T-cell (primary cell): Measurements from ENCODE around the gene ERC2. TPM values are rescaled to one million over a fixed set of nuclear protein-coding genes. Genes with fewer than 3 reads are reported as not detected.

Experiments
- ATAC-seq, 4 experiments: fragments of 200-7000 bp in 3 of 4; fragments of 150-1000 bp in 1 of 4; cut with Tn5 transposase; replicated peaks in 1 of 4; 1 replicate in 3 of 4; 2 replicates in 1 of 4; pipeline ENCODE4 v1.10.0; 2021; ENCODE audit warnings: moderate library complexity in 3 of 4, mild to moderate bottlenecking in 2 of 4, moderate number of reproducible peaks in 1 of 4
- CTCF ChIA-PET, 2 donors: fragments of 300-600 bp; sonication (Branson Sonifier 250); formaldehyde crosslinking; loops; one replicate each; lab custom pipeline; 2022; ENCODE audit warnings: antibody characterized with exemption in 2 of 2; lab: Charles Lee
- POLR2A ChIA-PET, 2 donors: fragments of 300-600 bp; sonication (Branson Sonifier 250); formaldehyde crosslinking; loops; one replicate each; lab custom pipeline; 2022; ENCODE audit warnings: antibody characterized with exemption in 2 of 2; lab: Charles Lee
- DNase-seq, 35 experiments: peaks; one replicate each; pipeline versions ENCODE4 v3.0.0 to v3.0.0-alpha.2; 2013 to 2023
- H3K27ac ChIP-seq: one replicate; pipeline ENCODE4 v1.5.1; 2013; ENCODE audit warnings: low read length
- H3K27me3 ChIP-seq, 2 experiments: replicated peaks in 1 of 2; 1 replicate in 1 of 2; 2 replicates in 1 of 2; pipeline versions ENCODE4 v1.6.1 to v1.7.0; 2013; ENCODE audit warnings: low read length in 1 of 2, mixed read lengths in 1 of 2; ENCODE audit not compliant: control insufficient read depth in 2 of 2, insufficient read depth in 2 of 2; ENCODE audit errors: extremely low read depth in 1 of 2
- H3K36me3 ChIP-seq, 2 donors: 1 replicate in 1 of 2; 2 replicates in 1 of 2; pipeline versions ENCODE4 v1.6.1 to v1.7.0; 2013; ENCODE audit warnings: low read length in 1 of 2; ENCODE audit not compliant: control insufficient read depth in 2 of 2, insufficient read depth in 1 of 2; ENCODE audit errors: extremely low read depth in 1 of 2
- H3K4me1 ChIP-seq, 2 experiments: 1 replicate in 1 of 2; 2 replicates in 1 of 2; pipeline versions ENCODE4 v1.6.1 to v1.7.0; 2013; ENCODE audit warnings: low read length in 2 of 2, mixed read lengths in 1 of 2; ENCODE audit not compliant: insufficient read depth in 2 of 2, control insufficient read depth in 1 of 2; ENCODE audit errors: extremely low read depth in 1 of 2
- H3K4me3 ChIP-seq, 2 donors: 1 replicate in 1 of 2; 2 replicates in 1 of 2; pipeline versions ENCODE4 v1.5.1 to v1.7.0; 2013; ENCODE audit warnings: mild to moderate bottlenecking in 2 of 2, low read length in 1 of 2, moderate library complexity in 1 of 2; ENCODE audit not compliant: control insufficient read depth in 1 of 2; ENCODE audit errors: extremely low read depth in 1 of 2
- H3K9me3 ChIP-seq: 2 replicates; pipeline ENCODE4 v1.7.0; 2013
- H3K27ac Mint-ChIP-seq, 2 donors: one replicate each; pipeline ENCODE4 v1.8.0; 2020 to 2021; ENCODE audit warnings: mild to moderate bottlenecking in 2 of 2, mixed read lengths in 2 of 2
- H3K27me3 Mint-ChIP-seq, 2 donors: one replicate each; pipeline ENCODE4 v1.8.0; 2021 to 2022; ENCODE audit warnings: mixed read lengths in 2 of 2
- H3K36me3 Mint-ChIP-seq: one replicate; pipeline ENCODE4 v1.8.0; 2021; ENCODE audit warnings: mixed read lengths
- H3K4me1 Mint-ChIP-seq, 3 donors: one replicate each; pipeline ENCODE4 v1.8.0; 2020 to 2022; ENCODE audit warnings: mixed read lengths in 3 of 3, mild to moderate bottlenecking in 1 of 3
- H3K4me3 Mint-ChIP-seq, 3 donors: one replicate each; pipeline ENCODE4 v1.8.0; 2020 to 2022; ENCODE audit warnings: mild to moderate bottlenecking in 3 of 3, mixed read lengths in 3 of 3, moderate library complexity in 3 of 3
- H3K9me3 Mint-ChIP-seq, 3 donors: one replicate each; pipeline ENCODE4 v1.8.0; 2020 to 2022; ENCODE audit warnings: mixed read lengths in 3 of 3
- WGBS: methylation state at CpG from one replicate; pipeline ENCODE4 v1.1.5; 2013; ENCODE audit warnings: missing lambda C conversion rate; ENCODE audit not compliant: insufficient coverage; 5-methylcytosine and 5-hydroxymethylcytosine counted together
- total RNA-seq, 35 experiments: library from RNA in 6 of 35; stranded (reverse) in 6 of 35; fragments of 120-200 nt in 1 of 35; gene quantifications; one replicate each; pipeline versions ENCODE4 v1.2.1 to v1.2.4 and lab custom pipeline; 2013 to 2026

Gene ERC2
- total RNA-seq, 5 donors from 2014 or later (not counting 1 experiment from before 2014, with no cell fraction given) = not detected

- H3K27me3 Mint-ChIP-seq = peaks cover 0 to 1% of the 10 kb centered on the region in 2 donors
- H3K9me3 Mint-ChIP-seq = no peaks in the 10 kb centered on the region
- H3K27ac Mint-ChIP-seq = no peak overlapping the region
- H3K36me3 Mint-ChIP-seq = no peaks in the 10 kb centered on the region
- Histone ChIP-seq H3K9me3 (no peaks in the 10 kb centered on the region), H3K4me3 (no peak overlapping the region), H3K36me3 (no peaks in the 10 kb centered on the region), H3K27me3 (no peaks in the 10 kb centered on the region), H3K4me1 (no peaks in the 10 kb centered on the region), H3K27ac (no peak overlapping the region)
- ATAC-seq (no peak), DNase-seq (no peak)
- H3K4me3 Mint-ChIP-seq = no peak overlapping the region
- WGBS = no CpG with 5 or more reads among the region's 6 CpGs
- POLR2A ChIA-PET = no interaction called here
- CTCF ChIA-PET = no interaction called here
- no peaks in the 10 kb centered on the region for H3K4me1 Mint-ChIP-seq
Measured at GRCh38 chr3:55775366-55776154, 692.7 kb downstream of the ERC2 start.

- DNase-seq = no peak
- no peak for ATAC-seq
- H3K9me3 Mint-ChIP-seq = no peaks in the 10 kb centered on the region
- WGBS = no CpG with 5 or more reads among the region's 2 CpGs
- H3K27me3 ChIP-seq = no peaks in the 10 kb centered on the region
- H3K27ac Mint-ChIP-seq = no peak overlapping the region
- no peak overlapping the region for H3K4me3 ChIP-seq
- H3K36me3 ChIP-seq = no peaks in the 10 kb centered on the region
- POLR2A ChIA-PET = no interaction called here
- CTCF ChIA-PET = no interaction called here
- H3K4me1 ChIP-seq = no peaks in the 10 kb centered on the region
- H3K36me3 Mint-ChIP-seq = no peaks in the 10 kb centered on the region
- no peaks in the 10 kb centered on the region for H3K9me3 ChIP-seq
- no peak overlapping the region for H3K4me3 Mint-ChIP-seq
- H3K4me1 Mint-ChIP-seq = no peaks in the 10 kb centered on the region
- peaks cover 0 to 1% of the 10 kb centered on the region in 2 donors for H3K27me3 Mint-ChIP-seq
- no peak overlapping the region for H3K27ac ChIP-seq
Measured at GRCh38 chr3:55774856-55775255, 693.4 kb downstream of the ERC2 start.

DNA sequence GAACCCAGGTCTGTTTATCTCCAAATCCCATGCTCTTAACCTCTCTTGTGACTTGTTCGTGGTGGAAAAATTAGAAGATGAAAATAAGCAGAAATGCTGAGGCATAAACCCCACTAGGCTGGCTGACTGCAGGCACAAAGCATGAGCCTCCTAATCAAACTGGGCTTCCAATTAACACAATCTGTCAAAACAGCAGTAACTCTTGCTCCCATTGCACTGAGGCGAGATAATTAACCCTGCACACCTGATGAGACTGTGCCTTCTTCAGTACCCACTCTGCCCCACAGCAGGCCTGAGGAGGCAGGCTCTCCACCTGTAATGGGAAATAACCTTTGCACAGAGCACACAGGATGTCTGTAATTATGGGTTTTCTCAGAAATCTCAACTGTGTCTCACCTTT lies 696.8 kb downstream of the ERC2 start:
- 40% methylated on average over 1 of the region's 2 CpGs for WGBS
- no peaks in the 10 kb centered on the region for H3K4me1 ChIP-seq
- ATAC-seq = no peak
- Mint-ChIP-seq H3K27ac (no peak overlapping the region), H3K9me3 (peaks cover 3 to 4% (median 3%) of the 10 kb centered on the region in 3 donors), H3K36me3 (no peaks in the 10 kb centered on the region), H3K4me1 (no peaks in the 10 kb centered on the region), H3K27me3 (peaks cover 0 to 1% of the 10 kb centered on the region in 2 donors), H3K4me3 (no peak overlapping the region)
- no peak overlapping the region for H3K27ac ChIP-seq
- H3K27me3 ChIP-seq = no peaks in the 10 kb centered on the region
- POLR2A ChIA-PET = no interaction called here
- CTCF ChIA-PET = no interaction called here
- no peak overlapping the region for H3K4me3 ChIP-seq
- DNase-seq = no peak
- no peaks in the 10 kb centered on the region for H3K9me3 ChIP-seq
- no peaks in the 10 kb centered on the region for H3K36me3 ChIP-seq

DNA sequence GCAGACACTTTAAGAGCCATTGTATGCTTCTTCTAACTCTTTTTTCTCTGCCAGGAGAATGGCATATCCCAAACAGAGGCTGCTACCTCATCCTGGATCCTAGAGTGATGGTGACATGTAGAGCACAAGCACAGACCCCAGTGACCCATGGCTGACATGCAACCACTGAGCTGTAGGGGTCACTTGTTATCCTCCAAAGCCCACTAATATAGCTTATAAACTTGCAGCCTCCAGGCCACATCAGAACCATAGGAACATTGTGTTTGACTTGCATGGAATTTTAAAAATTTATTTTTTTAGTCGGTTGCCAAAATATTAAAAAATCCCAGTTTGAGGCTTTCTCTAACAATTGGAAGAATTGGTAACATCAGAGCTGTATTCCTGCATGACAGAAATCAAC lies 698.2 kb downstream of the ERC2 start:
- CTCF ChIA-PET = no interaction called here
- ATAC-seq = no peak
- no peaks in the 10 kb centered on the region for H3K27me3 ChIP-seq

DNA sequence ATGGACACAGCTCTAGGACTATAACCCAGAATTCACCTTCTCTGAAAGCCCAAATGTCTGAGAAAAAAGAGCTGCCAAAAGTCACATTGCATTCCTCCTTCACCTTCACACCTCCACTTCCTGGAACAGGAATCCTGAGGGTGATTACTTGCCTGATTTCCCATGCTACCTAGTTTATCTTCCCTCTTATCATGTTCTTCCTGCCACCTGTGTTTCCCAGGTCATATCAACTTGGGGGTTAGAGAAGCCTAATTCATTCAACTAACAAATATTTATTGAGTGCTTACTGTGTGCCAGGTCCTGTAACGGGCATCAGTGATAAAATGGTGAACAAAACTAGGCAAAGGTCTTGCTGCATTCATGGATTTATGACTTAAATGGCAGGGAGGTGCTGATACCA lies 701.5 kb downstream of the ERC2 start:
- Histone ChIP-seq H3K27ac (no peak overlapping the region), H3K27me3 (no peaks in the 10 kb centered on the region), H3K4me1 (no peaks in the 10 kb centered on the region), H3K9me3 (no peaks in the 10 kb centered on the region), H3K4me3 (no peak overlapping the region), H3K36me3 (no peaks in the 10 kb centered on the region)
- H3K27me3 Mint-ChIP-seq = no peaks in the 10 kb centered on the region
- ATAC-seq = no peak
- H3K4me1 Mint-ChIP-seq = no peaks in the 10 kb centered on the region
- CTCF ChIA-PET = interaction anchor here in 1 of 2 donors (0.6 kb wide), 1 partner anchor 9 kb away, joined by 3 read pairs; no protein-coding TSS in a partner anchor
- no peak overlapping the region for H3K27ac Mint-ChIP-seq
- peaks cover 3 to 9% (median 8%) of the 10 kb centered on the region in 3 donors for H3K9me3 Mint-ChIP-seq
- no peak for DNase-seq
- no peaks in the 10 kb centered on the region for H3K36me3 Mint-ChIP-seq
- WGBS = 56% methylated on average over 1 of the region's 1 CpG
- no peak overlapping the region for H3K4me3 Mint-ChIP-seq
- POLR2A ChIA-PET = no interaction called here

More for the DNA sequence above, 698.2 kb downstream of the ERC2 start:
- Histone ChIP-seq H3K9me3 (no peaks in the 10 kb centered on the region), H3K4me1 (no peaks in the 10 kb centered on the region), H3K36me3 (no peaks in the 10 kb centered on the region), H3K4me3 (no peak overlapping the region), H3K27ac (no peak overlapping the region)
- no peaks in the 10 kb centered on the region for H3K4me1 Mint-ChIP-seq
- no peaks in the 10 kb centered on the region for H3K27me3 Mint-ChIP-seq
- POLR2A ChIA-PET = no interaction called here
- peaks cover 3 to 4% (median 3%) of the 10 kb centered on the region in 3 donors for H3K9me3 Mint-ChIP-seq
- WGBS = no CpG with 5 or more reads among the region's 1 CpG
- DNase-seq = no peak
- H3K4me3 Mint-ChIP-seq = no peak overlapping the region
- no peaks in the 10 kb centered on the region for H3K36me3 Mint-ChIP-seq
- no peak overlapping the region for H3K27ac Mint-ChIP-seq

DNA sequence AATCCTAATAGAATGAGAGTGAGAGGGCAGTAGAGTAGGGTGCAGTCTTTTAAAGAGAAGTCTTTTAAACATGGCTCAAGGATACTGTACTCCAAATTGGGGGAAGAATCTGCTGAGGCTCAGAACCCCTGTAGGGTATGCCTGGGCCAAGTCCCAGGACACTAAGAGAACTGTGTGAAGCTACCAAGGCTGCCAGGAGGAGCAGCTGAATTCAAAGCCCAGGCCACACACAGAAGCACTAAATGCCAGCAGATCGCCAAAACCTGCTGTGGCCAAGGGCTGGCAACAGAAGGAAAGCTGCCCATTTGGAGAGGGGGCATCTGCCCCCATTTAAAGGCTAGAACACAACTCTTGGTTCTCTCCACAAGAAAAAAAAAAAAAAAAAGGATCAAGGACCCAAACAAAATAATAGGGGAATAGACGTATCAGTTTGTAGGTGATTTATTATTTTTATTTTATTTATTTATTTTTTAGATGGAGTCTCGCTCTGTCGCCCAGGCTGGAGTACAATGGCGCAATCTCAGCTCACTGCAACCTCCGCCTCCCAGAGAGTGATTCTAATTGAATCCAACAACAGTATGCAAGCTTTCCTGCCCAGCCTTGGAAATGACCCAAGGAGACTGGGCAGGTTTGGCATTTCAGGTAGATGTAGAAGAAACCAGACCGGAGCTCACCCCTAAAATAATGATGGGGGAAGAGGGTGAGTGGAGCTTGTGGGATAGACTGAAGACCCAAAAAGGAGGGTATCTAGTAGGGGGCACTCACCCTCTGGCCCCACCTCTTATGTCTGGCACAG lies 702.2 kb downstream of the ERC2 start:
- no peaks in the 10 kb centered on the region for H3K9me3 ChIP-seq
- no peaks in the 10 kb centered on the region for H3K4me1 Mint-ChIP-seq
- H3K27ac Mint-ChIP-seq = no peak overlapping the region
- ChIA-PET CTCF (no interaction called here), POLR2A (no interaction called here)
- H3K4me3 Mint-ChIP-seq = no peak overlapping the region
- WGBS = 80% methylated on average over 1 of the region's 7 CpGs
- DNase-seq (no peak), ATAC-seq (no peak)
- no peaks in the 10 kb centered on the region for H3K27me3 Mint-ChIP-seq
- H3K36me3 ChIP-seq = no peaks in the 10 kb centered on the region
- H3K4me3 ChIP-seq = no peak overlapping the region
- H3K36me3 Mint-ChIP-seq = no peaks in the 10 kb centered on the region
- no peaks in the 10 kb centered on the region for H3K27me3 ChIP-seq
- H3K9me3 Mint-ChIP-seq = peaks cover 3 to 9% (median 8%) of the 10 kb centered on the region in 3 donors
- no peaks in the 10 kb centered on the region for H3K4me1 ChIP-seq
- H3K27ac ChIP-seq = no peak overlapping the region
